ENCODE results near the gene GET4.

GRCh38 chr7:860149-860548, 16.2 kb upstream of the GET4 start:
- no peak for TF ChIP-seq CTCF (IDR thresholded peaks at IDR 0.05)
- no peak for TF ChIP-seq EZH2 (IDR thresholded peaks at IDR 0.05)
